Fibroblast of gingiva (primary cell): ENCODE measurements around the gene ADAMTS2.
A peak's percentile ranks its signal among the peaks of the same experiment; 100 is the strongest.

Experiments
- DNase-seq: peaks from one replicate; pipeline ENCODE4 v3.0.0-alpha.2; 2011; ENCODE audit warnings: low read depth

The ADAMTS2 gene

DNA sequence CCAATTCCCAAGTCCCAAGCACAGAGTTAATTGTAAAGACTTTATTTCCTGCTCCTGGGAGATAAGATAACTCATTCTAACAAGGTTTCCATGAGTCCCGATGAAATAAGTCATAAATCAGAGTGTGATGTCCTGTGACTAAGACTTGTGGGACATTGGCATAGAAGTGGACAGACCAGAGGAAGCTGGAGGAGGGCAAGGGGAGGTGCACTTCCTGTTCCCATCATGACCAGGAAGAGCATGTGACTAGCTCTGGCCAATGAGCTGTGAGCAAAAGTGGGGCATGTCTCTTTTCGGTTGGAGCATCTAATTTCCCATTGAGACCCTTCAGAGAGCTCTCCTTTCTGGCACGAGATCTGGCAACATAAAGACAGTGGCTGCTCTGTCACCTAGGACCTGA, 184.7 kb downstream of the ADAMTS2 start:
- no peak for DNase-seq

DNA sequence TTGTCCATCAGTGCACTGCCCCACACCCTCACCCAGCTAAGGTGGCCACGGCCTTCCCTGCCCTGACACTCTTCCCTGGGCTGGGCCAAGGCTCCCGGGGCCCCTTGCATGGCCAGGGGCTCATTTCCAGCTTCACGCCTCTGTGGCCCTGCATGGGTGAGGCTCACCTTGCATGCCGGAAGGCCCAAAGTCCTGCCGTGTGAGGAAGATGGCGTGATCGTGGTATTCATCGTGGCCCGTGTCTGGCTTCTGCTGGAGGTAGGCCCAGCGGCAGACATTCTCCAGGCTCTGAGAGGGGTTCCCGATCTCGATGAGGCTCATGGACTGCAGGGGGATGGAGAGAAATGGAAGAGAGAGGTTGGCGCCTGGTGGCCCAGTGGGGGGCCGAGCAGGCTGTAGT, 186.7 kb downstream of the ADAMTS2 start:
- no peak for DNase-seq

DNA sequence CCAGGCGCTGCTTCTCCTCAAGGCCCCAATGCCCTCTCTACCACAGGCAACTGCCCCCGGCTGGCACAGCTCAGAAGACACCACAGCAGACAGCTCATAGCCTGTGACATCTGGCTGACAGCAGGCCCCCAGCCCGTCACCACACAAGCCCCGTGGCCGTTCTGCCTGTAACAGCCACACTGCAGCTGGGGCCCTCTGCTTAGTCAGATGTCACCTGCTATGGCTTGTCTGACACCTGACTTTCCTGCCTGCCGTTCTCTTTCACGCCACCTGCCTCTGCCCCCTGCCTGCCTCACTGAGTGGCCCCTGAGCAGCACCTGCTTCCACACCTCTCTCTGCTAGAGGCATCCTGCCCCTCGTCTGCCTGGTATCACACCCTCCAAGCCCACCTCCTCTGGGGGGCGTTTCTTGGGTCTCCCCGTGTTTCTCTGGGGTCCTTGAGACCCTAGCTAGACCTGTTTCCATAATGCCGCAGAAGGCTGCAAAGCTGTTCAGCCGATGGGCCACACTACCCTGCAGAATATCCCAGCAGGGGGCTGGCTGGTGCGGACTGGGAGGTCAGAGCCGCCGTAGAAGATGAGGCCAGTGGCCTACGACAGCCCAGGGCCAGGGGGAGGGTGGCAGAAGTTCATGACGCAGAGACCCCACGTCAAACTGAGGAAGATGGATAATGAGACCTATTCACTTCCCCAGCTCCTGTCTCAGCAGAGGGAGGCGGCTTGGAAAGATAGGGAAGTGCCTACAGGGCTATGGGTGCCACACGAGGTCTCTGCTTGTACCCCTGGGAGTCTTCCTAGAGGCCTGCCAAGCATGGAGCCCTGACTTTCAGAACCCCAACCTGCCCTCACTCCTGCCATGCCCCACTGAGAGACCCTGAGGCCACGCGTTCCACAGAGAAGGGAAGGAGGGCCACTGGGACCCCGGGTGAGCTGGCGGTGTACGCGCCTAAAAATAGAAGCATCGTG, 190.0 kb downstream of the ADAMTS2 start:
- no peak for DNase-seq

DNA sequence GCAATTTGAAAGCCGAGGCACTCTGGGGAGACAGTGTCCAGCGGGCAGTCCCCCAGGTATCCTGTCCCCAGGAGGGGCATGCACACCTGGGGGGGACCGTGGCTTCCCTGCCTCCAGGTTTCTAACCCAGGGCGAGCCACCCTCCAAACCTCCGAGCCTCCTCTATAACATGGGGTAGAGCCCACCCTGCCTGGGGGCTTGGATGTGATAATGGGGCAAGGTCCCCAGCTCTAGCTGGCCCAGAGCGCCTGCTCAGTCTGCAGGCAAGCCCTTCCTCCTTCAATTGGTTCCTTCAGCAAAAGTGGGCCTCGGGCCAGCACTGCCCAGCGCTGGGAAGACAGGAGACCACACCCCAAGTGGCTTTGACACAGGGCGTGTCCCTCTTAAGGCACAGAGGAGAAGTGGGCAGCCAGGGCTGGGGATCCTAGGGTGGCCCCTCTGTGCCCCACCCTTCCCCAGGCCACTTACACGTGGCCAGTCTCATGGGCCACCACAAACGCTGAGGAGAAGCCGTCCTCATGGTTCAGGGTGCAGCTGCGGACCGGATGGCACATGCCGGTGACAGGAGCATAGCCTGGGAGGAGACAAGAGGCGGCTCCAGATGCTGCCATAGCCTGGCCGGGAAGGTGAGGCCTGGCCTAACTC, 190.8 kb downstream of the ADAMTS2 start:
- no peak for DNase-seq

DNA sequence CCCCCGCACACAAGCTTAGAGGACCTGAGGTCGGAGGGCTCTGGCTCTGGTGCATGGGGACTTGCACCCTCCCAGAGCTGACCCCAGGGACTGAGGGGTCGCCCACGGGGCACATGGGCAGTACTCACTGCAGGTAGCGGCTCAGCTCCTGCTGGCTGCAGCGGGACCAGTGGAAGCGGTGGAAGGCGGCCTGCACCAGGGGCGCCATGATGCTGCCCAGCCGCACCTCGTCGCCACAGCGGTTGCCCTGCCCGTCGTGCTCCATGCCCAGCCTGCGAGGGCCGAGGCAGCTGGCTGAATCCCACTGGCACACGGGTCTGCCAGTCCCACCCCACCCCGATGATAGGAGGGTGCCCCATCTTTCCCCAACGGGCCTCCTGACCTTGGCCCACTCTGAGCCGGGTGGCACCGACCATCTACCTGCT, 191.3 kb downstream of the ADAMTS2 start:
- DNase-seq = no peak

DNA sequence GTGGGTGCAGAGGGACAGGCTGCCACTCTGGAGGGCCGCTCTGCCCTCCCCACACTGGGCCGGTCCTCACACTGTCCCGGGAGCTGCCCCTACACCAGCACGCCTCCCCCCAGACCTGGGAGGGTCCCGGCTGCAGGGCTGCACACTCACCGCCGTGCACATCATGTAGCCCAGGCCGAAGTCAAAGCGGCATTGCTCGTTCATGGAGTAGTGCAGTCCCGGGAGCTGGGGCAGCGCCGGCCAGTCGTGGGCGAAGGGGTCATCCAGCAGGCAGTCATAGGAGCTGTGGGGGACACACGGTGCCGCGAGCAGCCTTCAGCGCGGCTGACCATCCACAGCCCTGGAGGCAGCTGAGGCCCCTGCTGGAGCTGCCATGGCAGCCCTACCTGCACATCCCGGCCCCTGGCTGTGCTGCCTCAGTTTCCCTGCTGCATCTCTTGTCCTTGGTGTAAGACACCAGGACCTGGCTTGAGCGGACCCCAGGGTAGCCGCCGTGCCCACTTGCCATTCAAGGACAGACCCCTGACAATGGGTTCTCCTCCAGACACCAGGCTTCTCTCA, 191.8 kb downstream of the ADAMTS2 start:
- no peak for DNase-seq

DNA sequence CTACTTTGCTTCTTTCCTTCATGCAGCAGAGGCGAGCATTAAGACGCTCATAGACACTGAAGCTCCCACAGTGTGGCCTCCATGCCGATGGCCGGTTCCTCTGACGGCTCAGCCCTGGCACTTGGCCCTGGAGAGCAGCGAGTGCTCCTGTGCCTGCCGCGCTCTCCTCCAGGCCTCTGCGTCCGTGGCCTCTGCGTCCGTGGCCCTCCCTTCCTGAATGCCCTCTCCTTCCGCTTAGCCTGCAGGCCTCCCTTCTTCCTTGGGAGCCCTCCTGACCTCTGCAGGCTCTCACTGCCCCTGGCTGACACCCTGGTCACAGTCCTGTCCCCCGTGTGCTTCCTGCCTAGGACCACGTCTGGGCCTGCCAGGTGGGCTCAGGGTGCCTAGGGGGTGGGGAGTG, 192.3 kb downstream of the ADAMTS2 start:
- DNase-seq = no peak

DNA sequence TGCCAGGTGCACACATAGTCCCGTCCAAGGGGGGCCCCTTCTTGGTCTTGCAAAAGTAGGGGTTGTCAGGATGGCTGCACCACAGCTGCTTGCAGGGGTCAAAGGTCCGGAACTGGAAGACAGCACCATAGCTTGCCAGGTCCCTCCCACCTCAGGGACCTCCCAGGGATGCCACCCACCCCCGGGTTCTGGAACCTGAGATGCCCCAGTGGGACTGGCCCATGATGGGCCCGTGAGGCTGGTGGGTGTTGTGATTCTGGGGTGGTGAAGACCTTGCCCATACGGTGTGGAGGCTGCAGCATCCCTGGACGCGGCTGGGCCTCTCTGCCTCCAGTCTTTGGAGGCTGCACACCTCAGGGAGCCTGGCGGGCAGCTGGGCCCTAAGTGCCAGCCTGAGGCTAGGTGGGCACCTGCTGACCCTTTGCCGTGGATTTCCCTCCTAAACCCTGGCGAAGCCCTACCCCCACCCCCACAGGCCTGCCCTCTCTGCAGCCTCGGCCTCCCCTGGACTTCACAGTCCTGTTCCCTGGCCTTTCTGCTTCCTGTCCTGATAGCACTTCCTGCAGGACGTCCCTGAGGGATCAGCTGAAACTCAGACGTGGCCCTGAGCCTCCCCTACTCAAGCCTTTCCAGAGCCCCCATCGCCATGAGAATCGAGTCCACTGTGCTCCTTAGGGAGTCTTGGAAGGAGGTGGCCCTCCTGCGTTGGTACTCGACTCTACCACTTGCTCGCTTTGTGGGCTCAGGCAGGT, 192.9 kb downstream of the ADAMTS2 start:
- DNase-seq = no peak

DNA sequence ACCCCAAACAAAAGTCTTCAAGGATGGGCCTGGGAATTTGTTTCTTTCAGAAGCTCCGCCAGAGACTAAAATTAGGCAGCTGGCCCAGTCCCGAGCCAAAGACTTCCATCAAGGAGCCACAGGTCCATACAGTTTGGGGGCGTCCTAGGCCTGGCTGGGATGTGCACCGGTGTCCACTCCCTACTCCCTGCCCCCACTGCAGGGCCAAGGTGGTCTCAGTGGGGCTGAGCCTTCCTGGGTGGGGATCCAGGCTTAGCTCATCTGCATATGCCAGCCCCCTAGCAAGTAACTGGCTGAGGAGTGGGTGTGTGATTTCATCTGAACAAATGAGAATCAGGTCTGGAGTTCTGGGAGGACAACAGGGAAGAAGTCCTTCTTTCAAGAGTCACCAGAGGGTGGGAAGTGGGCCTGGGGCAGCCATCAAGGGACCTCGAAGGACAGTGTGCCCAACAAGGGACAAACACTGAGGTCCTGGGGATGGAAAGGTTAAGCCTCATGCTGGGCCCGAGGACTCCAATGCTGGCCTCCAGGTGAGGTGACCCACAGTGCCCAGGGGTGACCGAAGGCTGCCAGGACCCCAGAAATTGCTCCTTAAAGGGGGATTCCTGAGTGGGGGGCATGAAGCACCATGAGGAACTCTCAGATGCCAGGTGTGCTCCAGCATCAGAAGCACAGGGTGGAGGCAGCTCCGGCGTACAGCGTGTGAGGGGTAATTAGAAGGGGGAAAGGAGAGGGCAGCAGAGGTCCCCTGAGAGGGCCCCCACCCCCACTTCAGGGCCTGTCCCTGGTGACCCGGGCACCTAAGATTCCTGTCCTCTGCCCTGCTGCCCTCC, 193.8 kb downstream of the ADAMTS2 start:
- no peak for DNase-seq

DNA sequence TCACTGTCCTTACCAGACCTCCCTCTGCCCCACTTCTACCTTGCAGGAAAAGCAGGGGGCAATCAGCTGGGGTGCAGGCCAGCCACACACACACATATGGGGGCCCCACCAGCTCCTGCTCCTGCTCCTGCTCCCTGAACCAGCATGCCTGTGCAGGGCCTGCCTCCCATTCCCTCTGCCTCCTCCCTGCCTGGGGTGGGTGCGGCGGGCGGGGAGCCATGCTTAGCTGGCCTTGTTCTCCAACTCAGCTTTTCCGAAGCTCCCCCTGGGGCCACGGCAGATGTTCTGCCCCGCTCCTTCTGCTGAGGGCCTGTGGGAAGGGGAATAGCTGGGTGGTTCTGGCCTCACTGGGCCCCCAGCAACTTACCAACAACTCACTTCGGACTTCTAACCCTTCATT, 195.2 kb downstream of the ADAMTS2 start:
- no peak for DNase-seq

DNA sequence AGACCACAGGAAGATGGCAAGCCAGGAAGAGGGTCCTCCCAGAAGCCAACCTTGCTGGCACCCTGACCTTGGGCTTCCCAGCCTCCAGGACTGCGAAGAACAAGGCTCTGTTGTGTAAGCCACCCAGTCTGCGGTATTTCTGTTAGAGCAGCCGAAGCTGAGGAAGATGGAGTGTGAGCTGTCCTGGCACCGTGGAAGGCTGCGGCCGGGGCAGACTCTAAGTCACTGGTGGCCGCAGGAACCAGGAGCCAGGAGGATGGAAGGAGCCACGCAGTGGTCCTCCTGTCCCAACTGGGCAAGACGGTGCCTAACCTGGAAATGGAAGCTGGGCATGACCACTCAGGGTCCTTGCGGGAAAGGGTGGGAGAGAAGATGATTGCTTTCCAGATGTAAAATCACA, 196.0 kb downstream of the ADAMTS2 start:
- DNase-seq = no peak

DNA sequence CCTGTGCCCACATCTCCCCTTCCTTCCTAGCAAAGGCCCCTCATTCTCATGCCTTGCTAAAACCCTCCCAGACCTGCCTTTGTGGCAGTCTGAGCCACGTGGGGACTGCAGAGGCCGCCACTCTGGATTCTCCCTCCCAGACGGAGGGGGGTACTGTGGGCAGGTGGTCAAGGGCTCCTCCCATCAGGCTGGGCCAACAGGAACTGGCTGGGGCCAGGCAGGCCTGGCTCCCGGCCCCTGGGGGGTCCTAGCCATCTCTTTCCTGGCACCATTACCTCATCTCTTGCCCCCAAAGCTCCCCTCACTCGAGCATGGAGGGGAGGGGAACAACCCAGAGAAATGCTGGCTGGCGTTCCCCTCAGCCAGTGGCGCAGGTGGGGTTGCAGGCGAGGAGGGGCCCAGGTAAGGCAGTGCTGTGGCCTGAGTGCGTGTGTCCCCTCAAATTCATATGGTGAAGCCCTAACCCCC, 196.5 kb downstream of the ADAMTS2 start:
- DNase-seq = no peak

DNA sequence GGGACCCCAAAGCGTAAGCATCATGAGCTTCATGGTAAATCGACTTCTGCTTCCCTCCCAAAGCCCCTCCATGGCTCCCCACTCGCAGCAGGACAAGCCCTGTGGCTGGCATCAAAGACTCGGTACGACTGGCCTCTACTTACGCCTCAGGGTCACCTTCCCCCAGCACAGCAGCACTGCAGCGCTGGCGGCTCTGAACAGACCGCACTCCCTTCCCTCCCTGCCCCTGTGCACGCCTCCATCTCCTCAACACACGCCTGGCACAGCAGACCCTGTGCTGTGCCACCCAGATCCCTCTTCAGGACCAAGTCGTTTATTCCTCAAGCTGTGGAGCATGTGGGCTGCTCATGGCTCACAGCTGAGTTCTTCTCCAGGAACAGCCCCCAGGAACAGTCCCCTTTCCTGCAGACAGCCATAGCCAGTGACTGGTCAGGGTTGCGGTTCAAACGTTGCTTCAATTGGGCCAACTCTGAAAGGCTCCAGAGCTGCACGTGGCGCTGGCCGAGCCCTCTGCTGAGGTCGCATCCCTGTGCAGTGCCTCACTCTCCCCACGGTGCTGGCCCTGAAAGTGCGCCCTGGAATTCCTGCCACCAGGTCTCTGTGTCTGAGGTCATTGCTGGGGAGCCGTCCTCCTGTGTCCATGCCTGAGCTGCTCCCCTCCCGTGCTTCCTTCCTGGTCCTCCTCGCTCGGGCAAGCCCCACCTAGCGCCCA, 197.1 kb downstream of the ADAMTS2 start:
- DNase-seq = no peak

DNA sequence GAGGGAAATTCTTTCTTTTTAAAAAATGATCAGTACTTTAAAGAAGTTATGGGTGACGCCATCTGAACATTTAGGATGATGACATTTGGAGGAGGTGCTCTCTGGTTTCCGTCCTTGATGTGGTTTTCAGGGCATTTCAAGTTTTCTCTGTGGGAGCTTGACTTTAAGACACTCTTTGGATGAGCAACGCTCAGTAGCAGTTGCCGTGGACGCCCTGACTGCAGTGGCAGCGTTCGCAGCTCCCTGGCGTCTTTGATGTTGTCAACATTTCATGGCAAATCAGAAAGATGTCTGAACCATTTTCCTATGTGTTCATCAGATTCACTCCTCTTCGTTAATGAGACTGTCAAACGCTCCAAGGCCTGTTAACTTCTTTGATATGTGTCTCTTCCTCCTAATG, 199.0 kb downstream of the ADAMTS2 start:
- DNase-seq = no peak

DNA sequence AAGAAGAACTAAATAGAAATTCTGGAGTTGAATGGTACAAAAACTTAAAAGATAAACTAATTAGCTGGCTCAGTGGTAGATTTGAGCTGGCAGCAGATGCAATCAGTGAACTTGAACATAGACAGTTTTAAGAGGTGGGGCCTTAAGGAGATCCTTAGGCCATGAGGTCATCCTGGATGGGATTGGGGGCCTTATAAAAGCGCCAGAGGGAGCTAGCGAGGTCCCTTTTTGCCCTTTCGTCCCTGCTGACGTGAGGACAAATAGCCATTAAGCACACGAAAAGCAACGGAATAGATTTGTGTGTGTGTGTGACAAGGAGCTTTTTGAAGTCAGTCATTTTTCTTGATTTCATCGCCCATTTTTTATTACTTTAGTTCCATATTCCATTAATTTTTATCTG, 201.8 kb downstream of the ADAMTS2 start:
- peak; percentile 39 for DNase-seq

DNA sequence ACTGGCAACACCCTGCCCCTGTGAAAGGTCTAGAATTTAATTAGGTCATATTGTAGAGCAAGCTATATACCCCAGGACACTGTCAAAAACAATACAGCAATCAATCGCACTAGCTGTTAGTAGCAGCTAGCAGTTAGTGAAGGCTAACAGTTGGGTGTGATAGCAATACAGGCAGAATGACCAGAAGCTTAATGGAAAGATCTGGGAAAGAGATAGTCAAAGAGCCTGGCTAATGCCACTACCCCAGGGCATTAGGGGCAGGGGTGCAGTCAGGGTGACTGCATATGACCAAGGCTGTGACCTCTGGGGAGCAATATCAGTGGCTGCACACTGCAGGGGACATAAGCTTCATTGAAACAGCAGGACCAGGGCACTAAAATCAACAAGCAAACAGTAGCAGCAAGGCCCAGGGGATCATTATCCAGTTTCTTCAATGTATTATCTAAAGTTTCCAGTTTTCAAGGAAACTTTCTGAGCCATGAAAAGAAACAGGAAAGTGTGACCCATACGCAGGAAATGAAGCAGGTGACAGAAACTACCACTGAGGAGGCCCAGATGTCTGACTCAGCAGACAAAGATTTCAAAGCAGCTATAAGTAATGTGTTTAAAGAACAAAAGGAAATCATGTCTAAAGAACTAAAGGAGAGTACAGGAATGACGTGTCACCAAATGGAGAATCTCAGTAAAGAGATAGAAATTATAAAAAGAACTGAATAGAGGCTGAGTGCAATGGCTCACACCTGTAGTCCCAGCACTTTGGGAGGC, 202.6 kb downstream of the ADAMTS2 start:
- peak; percentile 24 for DNase-seq

DNA sequence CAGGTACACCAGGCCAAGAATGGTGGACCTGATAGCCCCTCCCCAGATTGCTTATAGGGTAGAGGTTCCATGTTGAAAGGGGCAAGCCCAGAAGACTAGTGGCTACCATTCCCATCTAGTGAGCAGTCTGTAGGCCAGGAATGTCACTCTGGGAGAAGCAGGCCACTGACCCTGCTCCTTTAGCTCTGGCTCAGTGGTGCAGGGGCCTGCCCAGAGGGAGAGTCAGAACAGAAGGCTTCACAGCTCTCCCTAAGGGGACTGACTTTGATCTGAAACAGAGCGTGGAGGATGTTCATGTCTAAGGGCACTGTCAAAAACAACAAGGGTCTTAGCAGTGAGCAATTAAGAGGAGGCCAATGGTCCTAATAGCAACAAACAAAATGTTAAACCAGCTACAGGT, 203.4 kb downstream of the ADAMTS2 start:
- DNase-seq = no peak

DNA sequence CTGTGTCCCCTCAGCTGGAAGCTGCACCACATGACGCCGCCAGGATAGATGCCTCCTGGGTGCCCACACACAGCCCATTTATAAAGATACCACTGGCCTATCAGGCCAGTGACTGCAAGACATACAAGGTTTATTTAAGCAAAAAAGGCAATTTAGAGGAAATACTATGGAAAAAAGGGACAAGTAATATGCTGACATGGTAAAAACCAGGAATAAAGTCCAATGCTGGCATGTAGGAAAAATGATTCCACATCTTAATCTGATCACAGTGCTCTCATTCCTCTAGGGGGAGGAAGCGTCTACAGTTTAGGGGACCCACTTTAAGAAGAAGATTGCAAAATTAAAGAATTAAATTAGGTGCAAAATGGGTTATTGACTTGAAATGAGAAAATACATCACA, 205.0 kb downstream of the ADAMTS2 start:
- DNase-seq = no peak

DNA sequence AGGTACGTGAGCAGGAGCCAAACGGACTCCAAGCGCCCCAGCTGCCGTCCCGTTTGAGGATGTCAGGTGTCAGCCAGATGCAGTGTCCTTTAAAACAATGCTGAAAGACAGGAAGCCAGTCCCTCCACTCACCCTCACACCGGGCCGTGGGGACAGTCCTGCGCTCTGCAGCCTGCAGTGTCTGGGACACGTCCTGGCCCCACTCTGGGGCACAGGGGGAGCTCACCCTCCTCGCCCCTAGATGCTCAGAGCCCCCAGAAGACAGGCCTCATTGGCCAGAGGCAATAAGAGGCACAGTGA, 205.4 kb downstream of the ADAMTS2 start:
- DNase-seq = no peak
